Thyroid gland (tissue), 4 donors: Measurements from ENCODE around the gene ME3. TPM values are rescaled to one million over a fixed set of nuclear protein-coding genes. Genes with fewer than 3 reads are reported as not detected.
"Not testable (repeated sequence)": the region's sequence is repeated elsewhere in the genome, so short reads cannot be mapped to it uniquely, and the experiment has no call there.

Source experiments
- DNase-seq, 2 donors: peaks; one replicate each; pipeline ENCODE4 v3.0.0-alpha.2; 2019
- H3K27ac ChIP-seq, 3 donors: fragments of 200-600 bp; sonication (generic); 1 replicate in 2 of 3; 2 replicates in 1 of 3; pipeline ENCODE4 v1.5.1; 2016 to 2019; ENCODE audit warnings: mild to moderate bottlenecking in 1 of 3, moderate library complexity in 1 of 3
- H3K27me3 ChIP-seq: fragments of 200-600 bp; sonication (generic); one replicate; pipeline ENCODE4 v1.5.1; 2019
- H3K36me3 ChIP-seq, 2 donors: fragments of 200-600 bp; sonication (generic); one replicate each; pipeline ENCODE4 v1.5.1; 2016 to 2019
- H3K4me1 ChIP-seq, 2 donors: fragments of 200-600 bp; sonication (generic); one replicate each; pipeline ENCODE4 v1.5.1; 2017 to 2019
- H3K4me3 ChIP-seq, 3 donors: fragments of 200-600 bp; sonication (generic); replicated peaks in 1 of 3; 1 replicate in 2 of 3; 2 replicates in 1 of 3; pipeline ENCODE4 v1.5.1; 2016; ENCODE audit warnings: mild to moderate bottlenecking in 1 of 3
- H3K9me3 ChIP-seq: fragments of 200-600 bp; sonication (generic); one replicate; pipeline ENCODE4 v1.5.1; 2017
- CTCF ChIP-seq, 6 experiments: fragments of 200-600 bp in 3 of 6; fragments of 450-650 bp in 3 of 6; sonication (generic) in 3 of 6; IDR thresholded peaks; one replicate each; pipeline ENCODE4 v1.5.1; 2016 to 2019; ENCODE audit warnings: antibody characterized with exemption in 6 of 6, mild to moderate bottlenecking in 2 of 6, inconsistent platforms in 1 of 6, moderate library complexity in 1 of 6
- POLR2A ChIP-seq, 2 donors: fragments of 450-650 bp; IDR thresholded peaks; one replicate each; pipeline ENCODE4 v1.6.1; 2017; ENCODE audit warnings: antibody characterized with exemption in 2 of 2, mild to moderate bottlenecking in 2 of 2, moderate library complexity in 1 of 2
- WGBS, 2 donors: methylation state at CpG; one replicate each; pipeline ENCODE4 v1.1.5; 2017; 5-methylcytosine and 5-hydroxymethylcytosine counted together
- intact Hi-C: fragments of 100-400 bp; cut with DNase I; formaldehyde crosslinking; loops from one replicate; pipeline ENCODE4 v1.15.1; 2023
- total RNA-seq, 4 donors: library from RNA; depleted of rRNA; stranded (reverse); fragments of >200 nt; gene quantifications; one replicate each; pipeline ENCODE4 v1.2.3, GENCODE V29; 2016

The ME3 gene
- total RNA-seq, 4 donors from 2014 or later, result 29.1 to 53.5 (median 37.1) TPM

GRCh38 chr11:86570451-86570850, 102.0 kb downstream of the ME3 start:
- H3K9me3 ChIP-seq, result no peaks in the 10 kb centered on the region
- H3K36me3 ChIP-seq, result no peaks in the 10 kb centered on the region
- intact Hi-C loops, result no loop called here
- no peak for TF ChIP-seq POLR2A (IDR thresholded peaks at IDR 0.05)
- TF ChIP-seq CTCF (IDR thresholded peaks at IDR 0.05), result no peak
- peaks cover 10 to 18% of the 10 kb centered on the region in 2 donors for H3K4me1 ChIP-seq
- no peak overlapping the region for H3K27ac ChIP-seq
- DNase-seq, result no peak
- H3K4me3 ChIP-seq, result no peak overlapping the region
- H3K27me3 ChIP-seq, result no peaks in the 10 kb centered on the region
- 96 to 100% methylated on average over 3 of the region's 3 CpGs for WGBS, 2 donors

- TF ChIP-seq POLR2A (IDR thresholded peaks at IDR 0.05) (no peak), CTCF (IDR thresholded peaks at IDR 0.05) (no peak)
- Histone ChIP-seq H3K9me3 (no peaks in the 10 kb centered on the region), H3K4me3 (no peak overlapping the region), H3K36me3 (no peaks in the 10 kb centered on the region), H3K27me3 (no peaks in the 10 kb centered on the region), H3K4me1 (peaks cover 10 to 18% of the 10 kb centered on the region in 2 donors), H3K27ac (no peak overlapping the region)
- intact Hi-C loops, result no loop called here
- 72 to 77% methylated on average over 5 of the region's 5 CpGs for WGBS, 2 donors
- no peak for DNase-seq
Measured at GRCh38 chr11:86570020-86570419, 102.4 kb downstream of the ME3 start.

GRCh38 chr11:86569109-86569508, 103.3 kb downstream of the ME3 start:
- DNase-seq, result no peak
- 92 to 93% methylated on average over 7 of the region's 7 CpGs for WGBS, 2 donors
- no peak for TF ChIP-seq POLR2A (IDR thresholded peaks at IDR 0.05)
- TF ChIP-seq CTCF (IDR thresholded peaks at IDR 0.05), result no peak
- Histone ChIP-seq H3K27me3 (no peaks in the 10 kb centered on the region), H3K4me1 (peaks cover 10 to 18% of the 10 kb centered on the region in 2 donors), H3K9me3 (no peaks in the 10 kb centered on the region), H3K4me3 (no peak overlapping the region), H3K27ac (no peak overlapping the region), H3K36me3 (no peaks in the 10 kb centered on the region)
- intact Hi-C loops, result no loop called here

GRCh38 chr11:86565801-86566312, 106.6 kb downstream of the ME3 start:
- WGBS, 2 donors, result 86 to 89% methylated on average over 2 of the region's 2 CpGs
- Histone ChIP-seq H3K9me3 (no peaks in the 10 kb centered on the region), H3K27me3 (no peaks in the 10 kb centered on the region), H3K27ac (no peak overlapping the region), H3K4me3 (no peak overlapping the region), H3K4me1 (peaks cover 10 to 18% of the 10 kb centered on the region in 2 donors), H3K36me3 (no peaks in the 10 kb centered on the region)
- TF ChIP-seq CTCF (IDR thresholded peaks at IDR 0.05), result no peak
- no peak for TF ChIP-seq POLR2A (IDR thresholded peaks at IDR 0.05)
- no peak for DNase-seq
- intact Hi-C loops, result no loop called here

- Histone ChIP-seq H3K36me3 (no peaks in the 10 kb centered on the region), H3K4me3 (no peak overlapping the region), H3K4me1 (peaks cover 10 to 18% of the 10 kb centered on the region in 2 donors), H3K27ac (no peak overlapping the region), H3K9me3 (no peaks in the 10 kb centered on the region), H3K27me3 (no peaks in the 10 kb centered on the region)
- intact Hi-C loops, result no loop called here
- DNase-seq, result no peak
- WGBS, 2 donors, result 98 to 100% methylated on average over 1 of the region's 1 CpG
- TF ChIP-seq POLR2A (IDR thresholded peaks at IDR 0.05) (no peak), CTCF (IDR thresholded peaks at IDR 0.05) (no peak)
Measured at GRCh38 chr11:86565388-86565787, 107.0 kb downstream of the ME3 start.

- DNase-seq, H3K36me3 ChIP-seq, H3K4me3 ChIP-seq, H3K27me3 ChIP-seq, H3K27ac ChIP-seq, H3K9me3 ChIP-seq, intact Hi-C loops: not testable (repeated sequence)
- WGBS, 2 donors, result 89 to 96% methylated on average over 2 of the region's 2 CpGs
- H3K4me1 ChIP-seq, result peaks cover 23 to 25% of the 10 kb centered on the region in 2 donors
Measured at GRCh38 chr11:86562842-86563241, 109.6 kb downstream of the ME3 start.
